ENCODE measurements around the gene PRR14L. TPM values are rescaled to one million over a fixed set of nuclear protein-coding genes. Genes with fewer than 3 reads are reported as not detected.
"Not testable (repeated sequence)": the region's sequence is repeated elsewhere in the genome, so short reads cannot be mapped to it uniquely, and the experiment has no call there.

PRR14L gene
- 63.3 TPM for total RNA-seq

- DNase-seq (ENCODE audit: low spot score), result peak; percentile 99
Measured at GRCh38 chr22:31749636-31750364, at the start of gene PRR14L. Gene PRR14L, minus strand, starts transcription at chr22:31750132. Its CDS starts 11,272 bp downstream, at chr22:31738860.

- not testable (repeated sequence) for DNase-seq (ENCODE audit: low spot score)
Measured at GRCh38 chr22:31799358-31799757, 49.4 kb upstream of the PRR14L start.

- no peak for DNase-seq (ENCODE audit: low spot score)
Measured at GRCh38 chr22:31790240-31790639, 40.3 kb upstream of the PRR14L start.

- DNase-seq (ENCODE audit: low spot score), result no peak
Measured at GRCh38 chr22:31789803-31790202, 39.9 kb upstream of the PRR14L start.

GRCh38 chr22:31776231-31776630, 26.3 kb upstream of the PRR14L start:
- DNase-seq (ENCODE audit: low spot score), result no peak

GRCh38 chr22:31773416-31773815, 23.5 kb upstream of the PRR14L start:
- DNase-seq (ENCODE audit: low spot score), result no peak

GRCh38 chr22:31768422-31769059, 18.6 kb upstream of the PRR14L start:
- no peak for DNase-seq (ENCODE audit: low spot score)

GRCh38 chr22:31764785-31765184, 14.9 kb upstream of the PRR14L start:
- no peak for DNase-seq (ENCODE audit: low spot score)

- not testable (repeated sequence) for DNase-seq (ENCODE audit: low spot score)
Measured at GRCh38 chr22:31758860-31759259, 8.9 kb upstream of the PRR14L start.

- DNase-seq (ENCODE audit: low spot score), result no peak
Measured at GRCh38 chr22:31757265-31757664, 7.3 kb upstream of the PRR14L start.

- no peak for DNase-seq (ENCODE audit: low spot score)
Measured at GRCh38 chr22:31754813-31755212, 4.9 kb upstream of the PRR14L start.

GRCh38 chr22:31753634-31754501, 3.9 kb upstream of the PRR14L start, which contains the start of gene DEPDC5:
Gene DEPDC5, plus strand, starts transcription at chr22:31754019. Its CDS starts 903 bp downstream, at chr22:31754922.
- DNase-seq (ENCODE audit: low spot score), result peak; percentile 97

GRCh38 chr22:31753005-31753633, 3.2 kb upstream of the PRR14L start:
- peak; percentile 47 for DNase-seq (ENCODE audit: low spot score)

GRCh38 chr22:31752096-31752847, 2.3 kb upstream of the PRR14L start:
- no peak for DNase-seq (ENCODE audit: low spot score)

GRCh38 chr22:31750365-31751284, 693 bp upstream of the PRR14L start:
- no peak for DNase-seq (ENCODE audit: low spot score)

- DNase-seq (ENCODE audit: low spot score), result no peak
Measured at GRCh38 chr22:31748490-31748889, 1.4 kb downstream of the PRR14L start.

GRCh38 chr22:31747441-31747840, 2.5 kb downstream of the PRR14L start:
- DNase-seq (ENCODE audit: low spot score), result no peak

- DNase-seq (ENCODE audit: low spot score), result no peak
Measured at GRCh38 chr22:31743871-31744270, 6.1 kb downstream of the PRR14L start.

GRCh38 chr22:31742682-31743081, 7.2 kb downstream of the PRR14L start:
- DNase-seq (ENCODE audit: low spot score), result no peak

- DNase-seq (ENCODE audit: low spot score), result no peak
Measured at GRCh38 chr22:31742115-31742514, 7.8 kb downstream of the PRR14L start.
